Stimulated activated naive CD8-positive, alpha-beta T cell treated with anti-CD3 and anti-CD28 coated beads, Interleukin-15, Interleukin-2, amounts not matched to agents 100 ng/mL and 50 ng/mL, for 24 hours (primary cell): ENCODE results near the gene KIF16B.
"Not testable (repeated sequence)": the region's sequence is repeated elsewhere in the genome, so short reads cannot be mapped to it uniquely, and the experiment has no call there.

Source experiments
- H3K27ac Mint-ChIP-seq: one replicate; pipeline ENCODE4 v1.8.0; 2021; ENCODE audit warnings: mild to moderate bottlenecking, mixed read lengths
- H3K27me3 Mint-ChIP-seq: one replicate; pipeline ENCODE4 v1.8.0; 2021; ENCODE audit warnings: mixed read lengths
- H3K36me3 Mint-ChIP-seq: one replicate; pipeline ENCODE4 v1.8.0; 2021; ENCODE audit warnings: low read depth, mixed read lengths
- H3K4me1 Mint-ChIP-seq: one replicate; pipeline ENCODE4 v1.8.0; 2021; ENCODE audit warnings: low read depth, mixed read lengths
- H3K4me3 Mint-ChIP-seq: one replicate; pipeline ENCODE4 v1.8.0; 2021; ENCODE audit warnings: mild to moderate bottlenecking, mixed read lengths
- H3K9me3 Mint-ChIP-seq: one replicate; pipeline ENCODE4 v1.8.0; 2021; ENCODE audit warnings: mixed read lengths

Gene KIF16B

DNA sequence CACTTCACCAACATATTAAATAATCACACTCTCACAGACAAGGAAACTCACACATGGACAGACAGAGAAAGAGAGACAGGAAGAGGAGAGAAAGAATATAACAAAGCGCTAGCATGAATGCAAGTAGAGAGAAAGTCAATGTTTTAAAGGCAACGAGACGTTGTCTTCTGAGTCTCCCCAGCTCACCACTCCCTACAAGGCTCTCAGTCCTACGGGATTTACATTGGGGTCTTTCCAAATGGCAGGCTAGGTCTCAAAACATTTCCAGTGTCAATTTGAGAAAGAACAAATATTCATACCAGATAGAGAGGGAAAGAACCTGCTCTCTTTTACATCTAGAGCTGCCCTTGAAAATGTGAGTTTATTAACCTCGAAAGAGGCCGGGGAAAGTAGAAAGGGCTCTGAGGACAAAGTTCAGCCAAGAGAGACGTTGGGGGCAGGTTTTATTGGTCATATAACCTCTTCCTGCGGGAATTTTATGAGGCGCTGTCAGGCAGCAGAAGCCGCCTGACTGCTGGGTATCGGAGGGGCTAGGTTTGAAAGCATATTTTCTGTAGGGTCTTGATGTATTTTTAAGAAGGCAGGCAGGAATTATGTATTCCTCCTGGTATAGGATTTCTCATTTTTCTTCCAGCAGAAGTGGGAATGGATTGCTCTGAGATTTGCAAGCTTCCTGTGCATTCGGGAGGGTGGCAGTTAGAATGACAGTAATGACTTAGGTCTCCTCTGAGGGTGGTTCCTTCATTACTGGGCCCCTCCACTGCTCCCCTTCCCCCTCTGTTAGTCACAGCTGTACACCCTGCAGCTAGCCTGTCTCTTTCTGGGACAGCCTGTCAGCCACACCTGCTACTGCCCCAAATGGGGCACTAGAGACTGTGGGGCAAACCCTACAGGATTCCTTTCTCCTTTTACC lies 34.4 kb upstream of the KIF16B start:
- Mint-ChIP-seq H3K27ac (no peak overlapping the region), H3K27me3 (peaks cover 11% of the 10 kb centered on the region), H3K9me3 (no peaks in the 10 kb centered on the region), H3K36me3 (no peaks in the 10 kb centered on the region), H3K4me1 (no peaks in the 10 kb centered on the region), H3K4me3 (no peak overlapping the region)

- Mint-ChIP-seq H3K9me3 (no peaks in the 10 kb centered on the region), H3K27ac (no peak overlapping the region), H3K4me3 (no peak overlapping the region), H3K36me3 (no peaks in the 10 kb centered on the region), H3K4me1 (no peaks in the 10 kb centered on the region), H3K27me3 (peaks cover 10% of the 10 kb centered on the region)
Measured at GRCh38 chr20:16606468-16607070, 33.3 kb upstream of the KIF16B start.

GRCh38 chr20:16601047-16601446 lies 27.8 kb upstream of the KIF16B start:
- Mint-ChIP-seq H3K36me3 (no peaks in the 10 kb centered on the region), H3K9me3 (no peaks in the 10 kb centered on the region), H3K27ac (no peak overlapping the region), H3K4me1 (peaks cover 5% of the 10 kb centered on the region), H3K4me3 (no peak overlapping the region), H3K27me3 (peaks cover 18% of the 10 kb centered on the region)

DNA sequence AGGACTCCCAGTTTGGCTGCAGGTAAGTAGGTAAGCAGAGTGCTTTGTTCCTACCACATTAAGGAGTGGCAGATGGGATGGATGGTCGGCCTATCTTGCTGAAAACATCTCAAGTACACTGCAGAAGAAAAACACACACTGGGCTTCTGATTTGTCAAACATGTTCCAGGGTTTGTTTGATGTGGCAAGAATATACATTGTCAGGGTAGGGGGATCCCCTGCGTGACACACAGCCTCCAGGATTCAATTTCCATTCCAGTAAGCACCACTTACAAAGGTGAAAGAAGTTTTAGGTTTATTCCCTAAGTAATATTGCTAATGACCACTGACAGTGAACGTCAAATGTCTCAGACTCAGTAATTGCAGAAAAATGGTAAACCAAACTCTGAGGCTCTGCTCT lies 26.0 kb upstream of the KIF16B start:
- Mint-ChIP-seq H3K27me3 (peaks cover 23% of the 10 kb centered on the region), H3K9me3 (no peaks in the 10 kb centered on the region)

GRCh38 chr20:16596991-16597390 lies 23.7 kb upstream of the KIF16B start:
- peaks cover 5% of the 10 kb centered on the region for H3K4me1 Mint-ChIP-seq
- H3K4me3 Mint-ChIP-seq: no peak overlapping the region
- no peaks in the 10 kb centered on the region for H3K9me3 Mint-ChIP-seq
- no peaks in the 10 kb centered on the region for H3K36me3 Mint-ChIP-seq
- H3K27ac Mint-ChIP-seq: no peak overlapping the region
- peaks cover 31% of the 10 kb centered on the region for H3K27me3 Mint-ChIP-seq

More for the DNA sequence above, 26.0 kb upstream of the KIF16B start:
- Mint-ChIP-seq H3K36me3 (no peaks in the 10 kb centered on the region), H3K4me3 (no peak overlapping the region), H3K27ac (no peak overlapping the region), H3K4me1 (peaks cover 5% of the 10 kb centered on the region)

DNA sequence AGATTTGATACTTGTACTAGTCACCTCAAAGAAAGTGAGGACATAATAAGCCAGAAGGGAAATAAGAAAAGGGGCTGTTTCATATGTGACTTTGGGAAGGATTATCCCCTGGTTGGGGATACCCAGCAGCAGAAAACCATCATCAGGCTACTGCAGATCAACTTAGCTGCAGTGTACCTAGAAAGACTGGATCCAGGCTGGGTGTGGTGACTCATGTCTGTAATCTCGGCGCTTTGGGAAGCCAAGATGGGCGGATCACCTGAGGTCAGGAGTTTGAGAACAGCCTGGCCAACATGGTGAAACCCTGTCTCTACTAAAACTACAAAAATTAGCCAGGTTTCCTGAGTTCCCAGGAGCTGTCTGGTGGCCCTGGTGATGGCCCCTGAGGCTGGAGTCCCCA lies 23.2 kb upstream of the KIF16B start:
- H3K4me3 Mint-ChIP-seq, H3K4me1 Mint-ChIP-seq, H3K9me3 Mint-ChIP-seq, H3K36me3 Mint-ChIP-seq, H3K27ac Mint-ChIP-seq: not testable (repeated sequence)
- peaks cover 37% of the 10 kb centered on the region for H3K27me3 Mint-ChIP-seq

DNA sequence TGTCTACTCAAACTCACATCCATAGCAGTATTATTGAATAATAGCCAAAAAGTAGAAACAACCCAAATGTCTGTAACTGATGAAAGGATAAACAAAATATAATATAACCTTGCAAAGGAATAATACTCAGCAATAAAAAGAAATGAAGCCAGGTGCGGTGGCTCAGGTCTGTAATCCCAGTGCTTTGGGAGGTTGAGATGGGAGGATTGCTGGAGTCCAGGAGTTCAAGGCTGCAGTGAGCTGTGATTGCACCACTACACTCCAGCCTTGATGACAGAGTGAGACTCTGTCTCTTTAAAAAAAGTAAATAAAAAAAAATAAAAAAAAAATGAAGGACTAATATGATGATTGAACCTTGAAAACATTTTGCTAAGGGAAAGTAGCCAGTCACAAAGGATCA lies 22.1 kb upstream of the KIF16B start:
- no peaks in the 10 kb centered on the region for H3K36me3 Mint-ChIP-seq
- H3K27me3 Mint-ChIP-seq: peaks cover 35% of the 10 kb centered on the region
- H3K4me3 Mint-ChIP-seq: no peak overlapping the region
- no peak overlapping the region for H3K27ac Mint-ChIP-seq
- H3K4me1 Mint-ChIP-seq: peaks cover 5% of the 10 kb centered on the region
- no peaks in the 10 kb centered on the region for H3K9me3 Mint-ChIP-seq

- Mint-ChIP-seq H3K9me3 (no peaks in the 10 kb centered on the region), H3K36me3 (no peaks in the 10 kb centered on the region), H3K4me1 (no peaks in the 10 kb centered on the region), H3K27me3 (peaks cover 28% of the 10 kb centered on the region), H3K4me3 (no peak overlapping the region), H3K27ac (no peak overlapping the region)
Measured at GRCh38 chr20:16590041-16590633, 16.9 kb upstream of the KIF16B start.

DNA sequence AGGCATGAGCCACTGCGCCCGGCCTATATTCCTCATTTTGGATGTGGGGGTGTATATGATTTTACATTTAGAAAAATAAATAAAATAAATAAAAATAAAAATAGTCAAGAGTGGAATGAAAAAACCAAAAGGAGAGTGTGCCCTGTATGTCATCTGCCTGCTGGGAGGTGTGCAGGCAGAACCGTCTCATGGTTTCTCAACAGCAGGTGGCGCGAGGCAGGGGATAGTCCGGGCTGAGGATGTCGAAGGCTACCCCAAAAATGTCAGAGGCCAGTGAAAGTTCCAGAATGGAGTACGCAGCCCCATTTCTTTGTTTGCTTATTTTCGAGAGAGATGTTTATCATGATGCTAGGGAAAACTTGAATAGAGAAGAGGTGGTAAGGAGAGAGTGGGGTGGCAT lies 16.4 kb upstream of the KIF16B start:
- no peaks in the 10 kb centered on the region for H3K9me3 Mint-ChIP-seq
- no peak overlapping the region for H3K27ac Mint-ChIP-seq
- H3K4me1 Mint-ChIP-seq: no peaks in the 10 kb centered on the region

GRCh38 chr20:16588241-16588640 lies 15.0 kb upstream of the KIF16B start:
- Mint-ChIP-seq H3K9me3 (no peaks in the 10 kb centered on the region), H3K4me3 (no peak overlapping the region), H3K27me3 (peaks cover 32% of the 10 kb centered on the region), H3K4me1 (no peaks in the 10 kb centered on the region), H3K36me3 (no peaks in the 10 kb centered on the region), H3K27ac (no peak overlapping the region)

More for the DNA sequence above, 16.4 kb upstream of the KIF16B start:
- Mint-ChIP-seq H3K36me3 (no peaks in the 10 kb centered on the region), H3K4me3 (no peak overlapping the region), H3K27me3 (peaks cover 28% of the 10 kb centered on the region)

DNA sequence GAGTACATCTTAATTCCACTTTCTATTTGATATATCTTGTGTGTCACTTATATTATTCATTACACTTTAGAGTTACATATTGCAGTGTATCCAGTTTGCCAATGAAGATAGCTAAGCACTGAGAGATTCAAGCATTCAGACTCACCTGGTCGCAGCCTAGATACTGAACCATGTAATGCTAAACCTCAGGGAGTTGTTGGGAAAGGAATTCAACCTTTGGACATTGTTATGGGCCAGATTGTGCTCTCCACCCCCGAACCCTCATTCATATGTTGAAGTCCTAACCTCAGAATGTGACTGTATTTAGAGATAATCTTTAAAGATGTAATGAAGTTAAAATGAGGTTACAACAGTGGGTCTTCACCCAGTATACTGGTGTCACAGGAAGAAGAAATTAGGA lies 13.8 kb upstream of the KIF16B start:
- no peak overlapping the region for H3K4me3 Mint-ChIP-seq
- H3K27ac Mint-ChIP-seq: no peak overlapping the region
- no peaks in the 10 kb centered on the region for H3K36me3 Mint-ChIP-seq
- H3K9me3 Mint-ChIP-seq: no peaks in the 10 kb centered on the region
- peaks cover 34% of the 10 kb centered on the region for H3K27me3 Mint-ChIP-seq
- H3K4me1 Mint-ChIP-seq: no peaks in the 10 kb centered on the region

DNA sequence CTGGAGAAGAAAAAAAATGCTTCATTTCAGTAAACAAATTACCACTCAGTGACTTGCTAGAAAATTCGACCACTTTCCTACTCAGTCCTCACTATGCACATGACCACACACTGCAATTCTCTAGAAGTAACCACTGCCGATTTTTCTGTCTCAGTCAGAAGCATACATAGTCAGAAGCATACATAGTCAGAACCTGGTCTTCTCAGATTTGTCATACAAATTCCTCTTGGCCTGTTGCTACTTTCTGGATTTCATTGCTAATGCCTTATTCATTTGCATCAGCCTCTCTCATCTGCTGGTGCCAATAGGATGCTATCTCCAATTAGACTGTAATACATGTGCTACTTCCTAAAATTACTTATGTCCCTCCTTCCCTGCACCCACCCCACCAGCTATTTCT lies 10.2 kb upstream of the KIF16B start:
- Mint-ChIP-seq H3K9me3 (no peaks in the 10 kb centered on the region), H3K36me3 (no peaks in the 10 kb centered on the region), H3K27me3 (peaks cover 27% of the 10 kb centered on the region), H3K27ac (no peak overlapping the region), H3K4me1 (no peaks in the 10 kb centered on the region), H3K4me3 (no peak overlapping the region)

- Mint-ChIP-seq H3K4me1 (no peaks in the 10 kb centered on the region), H3K27ac (no peak overlapping the region), H3K4me3 (no peak overlapping the region), H3K9me3 (no peaks in the 10 kb centered on the region), H3K36me3 (no peaks in the 10 kb centered on the region), H3K27me3 (peaks cover 15% of the 10 kb centered on the region)
Measured at GRCh38 chr20:16581241-16581640, 8.0 kb upstream of the KIF16B start.

DNA sequence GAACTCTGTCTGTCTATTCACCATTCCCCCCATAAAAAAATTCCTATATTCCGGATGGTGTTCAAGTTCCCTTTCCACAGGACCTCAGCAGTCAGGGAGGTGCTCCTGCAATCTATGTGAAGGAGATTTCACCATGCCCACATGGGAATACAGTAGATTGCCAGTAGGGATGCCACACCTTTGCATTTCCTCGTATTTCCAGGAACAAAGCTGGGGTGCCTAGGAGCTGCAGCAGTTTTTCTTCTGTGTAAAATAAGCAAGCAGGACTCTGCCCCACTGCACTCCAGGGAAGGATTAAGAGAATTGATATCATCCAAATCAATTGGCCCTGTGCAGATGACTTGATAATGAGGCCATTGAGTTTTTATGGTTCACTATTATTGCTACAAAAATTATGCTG lies 7.4 kb upstream of the KIF16B start:
- Mint-ChIP-seq H3K27ac (no peak overlapping the region), H3K4me3 (no peak overlapping the region), H3K27me3 (peaks cover 15% of the 10 kb centered on the region)

DNA sequence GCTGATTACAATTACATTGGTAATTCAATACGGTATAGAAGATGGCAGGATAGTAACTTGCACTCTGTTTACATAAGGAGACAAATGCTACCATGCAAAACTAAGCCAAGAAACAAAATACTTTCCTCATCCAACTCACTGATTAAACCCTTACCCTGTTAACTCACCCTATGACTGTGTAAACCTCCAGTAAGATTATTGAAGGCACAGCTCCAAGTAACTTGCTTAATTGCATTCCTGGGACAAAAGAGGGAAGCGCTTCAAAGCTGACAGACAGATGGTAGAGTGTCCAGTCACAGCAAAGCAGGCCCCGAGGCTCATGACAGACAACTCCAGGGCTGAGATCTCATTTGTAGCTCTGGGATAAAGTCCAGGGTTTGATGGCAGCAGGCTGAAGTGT lies 6.9 kb upstream of the KIF16B start:
- Mint-ChIP-seq H3K27me3 (peaks cover 15% of the 10 kb centered on the region), H3K27ac (no peak overlapping the region), H3K36me3 (no peaks in the 10 kb centered on the region), H3K4me3 (no peak overlapping the region), H3K9me3 (no peaks in the 10 kb centered on the region), H3K4me1 (peaks cover 5% of the 10 kb centered on the region)

More for the DNA sequence above, 7.4 kb upstream of the KIF16B start:
- H3K9me3 Mint-ChIP-seq: no peaks in the 10 kb centered on the region
- no peaks in the 10 kb centered on the region for H3K36me3 Mint-ChIP-seq
- peaks cover under 1% of the 10 kb centered on the region for H3K4me1 Mint-ChIP-seq
